HEK293 (cell line): Measurements from ENCODE around the gene UBQLN2.

Experiments used
- ELK4 ChIP-seq: IDR thresholded peaks from 2 replicates; pipeline ENCODE4 v1.6.1; 2011; ENCODE audit warnings: mild to moderate bottlenecking, low read depth, low read length, borderline replicate concordance
- HOXA7 ChIP-seq: sonication (generic); formaldehyde crosslinking; IDR thresholded peaks from 2 replicates; pipeline ENCODE4 v1.8.1; 2022; ENCODE audit warnings: missing genetic modification reagents, borderline replicate concordance
- YY1 ChIP-seq: fragments of 450-650 bp; formaldehyde crosslinking; IDR thresholded peaks from 2 replicates; pipeline ENCODE4 v1.5.1; 2018; ENCODE audit warnings: missing biosample characterization, missing genetic modification characterization
- ZBTB21 ChIP-seq: fragments of 450-650 bp; formaldehyde crosslinking; IDR thresholded peaks from 2 replicates; pipeline ENCODE4 v1.5.1; 2017; ENCODE audit warnings: missing biosample characterization, missing genetic modification characterization
- ZFP37 ChIP-seq: fragments of 450-650 bp; formaldehyde crosslinking; IDR thresholded peaks from 2 replicates; pipeline ENCODE4 v1.5.1; 2016; ENCODE audit warnings: missing biosample characterization, missing genetic modification characterization
- ZNF138 ChIP-seq: fragments of 450-650 bp; formaldehyde crosslinking; IDR thresholded peaks from 2 replicates; pipeline ENCODE4 v1.5.1; 2016; ENCODE audit warnings: missing biosample characterization, missing genetic modification characterization, borderline replicate concordance
- ZNF16 ChIP-seq: fragments of 450-650 bp; formaldehyde crosslinking; IDR thresholded peaks from 2 replicates; pipeline ENCODE4 v1.5.1; 2016; ENCODE audit warnings: low read depth, missing biosample characterization, missing genetic modification characterization
- ZNF350 ChIP-seq: fragments of 450-650 bp; formaldehyde crosslinking; IDR thresholded peaks from 2 replicates; pipeline ENCODE4 v1.5.0; 2017; ENCODE audit warnings: missing biosample characterization, mild to moderate bottlenecking, missing genetic modification characterization
- ZNF530 ChIP-seq: fragments of 450-650 bp; formaldehyde crosslinking; IDR thresholded peaks from 2 replicates; pipeline ENCODE4 v1.5.1; 2016; ENCODE audit warnings: low read depth, missing biosample characterization, missing genetic modification characterization
- ZNF654 ChIP-seq: fragments of 450-650 bp; formaldehyde crosslinking; IDR thresholded peaks from 2 replicates; pipeline ENCODE4 v1.5.1; 2016; ENCODE audit warnings: low read depth, missing biosample characterization, missing genetic modification characterization
- TF ChIP-seq, protein P1 (sequence below): fragments of 450-650 bp; formaldehyde crosslinking; IDR thresholded peaks from 2 replicates; pipeline ENCODE4 v1.5.1; 2016; ENCODE audit warnings: missing biosample characterization, missing genetic modification characterization
- TF ChIP-seq, protein P2 (sequence below): fragments of 450-650 bp; formaldehyde crosslinking; IDR thresholded peaks from 2 replicates; pipeline ENCODE4 v1.5.1; 2016; ENCODE audit warnings: missing biosample characterization, missing genetic modification characterization

- TF ChIP-seq, protein P1, sequence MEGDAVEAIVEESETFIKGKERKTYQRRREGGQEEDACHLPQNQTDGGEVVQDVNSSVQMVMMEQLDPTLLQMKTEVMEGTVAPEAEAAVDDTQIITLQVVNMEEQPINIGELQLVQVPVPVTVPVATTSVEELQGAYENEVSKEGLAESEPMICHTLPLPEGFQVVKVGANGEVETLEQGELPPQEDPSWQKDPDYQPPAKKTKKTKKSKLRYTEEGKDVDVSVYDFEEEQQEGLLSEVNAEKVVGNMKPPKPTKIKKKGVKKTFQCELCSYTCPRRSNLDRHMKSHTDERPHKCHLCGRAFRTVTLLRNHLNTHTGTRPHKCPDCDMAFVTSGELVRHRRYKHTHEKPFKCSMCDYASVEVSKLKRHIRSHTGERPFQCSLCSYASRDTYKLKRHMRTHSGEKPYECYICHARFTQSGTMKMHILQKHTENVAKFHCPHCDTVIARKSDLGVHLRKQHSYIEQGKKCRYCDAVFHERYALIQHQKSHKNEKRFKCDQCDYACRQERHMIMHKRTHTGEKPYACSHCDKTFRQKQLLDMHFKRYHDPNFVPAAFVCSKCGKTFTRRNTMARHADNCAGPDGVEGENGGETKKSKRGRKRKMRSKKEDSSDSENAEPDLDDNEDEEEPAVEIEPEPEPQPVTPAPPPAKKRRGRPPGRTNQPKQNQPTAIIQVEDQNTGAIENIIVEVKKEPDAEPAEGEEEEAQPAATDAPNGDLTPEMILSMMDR: no peak
- TF ChIP-seq ZNF530 (tag by site-specific recombination): no peak
- TF ChIP-seq ZNF16: no peak
- no peak for TF ChIP-seq YY1 (tag by site-specific recombination)
- no peak for TF ChIP-seq ELK4
- no peak for TF ChIP-seq ZFP37 (tag by site-specific recombination)
- no peak for TF ChIP-seq ZNF654 (tag by site-specific recombination)
- no peak for TF ChIP-seq HOXA7 (CRISPR knock-in tag)
- TF ChIP-seq, protein P2, sequence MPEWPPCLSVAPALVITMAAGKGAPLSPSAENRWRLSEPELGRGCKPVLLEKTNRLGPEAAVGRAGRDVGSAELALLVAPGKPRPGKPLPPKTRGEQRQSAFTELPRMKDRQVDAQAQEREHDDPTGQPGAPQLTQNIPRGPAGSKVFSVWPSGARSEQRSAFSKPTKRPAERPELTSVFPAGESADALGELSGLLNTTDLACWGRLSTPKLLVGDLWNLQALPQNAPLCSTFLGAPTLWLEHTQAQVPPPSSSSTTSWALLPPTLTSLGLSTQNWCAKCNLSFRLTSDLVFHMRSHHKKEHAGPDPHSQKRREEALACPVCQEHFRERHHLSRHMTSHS (tag by site-specific recombination): no peak
- TF ChIP-seq ZBTB21: no peak
- TF ChIP-seq ZNF138 (tag by site-specific recombination): no peak
- TF ChIP-seq ZNF350 (tag by site-specific recombination): no peak
Observed at GRCh38 chrX:56564164-56564885, 898 bp downstream of the UBQLN2 start.
